Inflammatory macrophage (primary cell): ENCODE measurements around the gene SIGLECL1.

Source experiments
- DNase-seq, 2 donors: peaks; one replicate each; pipeline ENCODE4 v3.0.0-alpha.2; 2020 to 2022

The SIGLECL1 gene

DNA sequence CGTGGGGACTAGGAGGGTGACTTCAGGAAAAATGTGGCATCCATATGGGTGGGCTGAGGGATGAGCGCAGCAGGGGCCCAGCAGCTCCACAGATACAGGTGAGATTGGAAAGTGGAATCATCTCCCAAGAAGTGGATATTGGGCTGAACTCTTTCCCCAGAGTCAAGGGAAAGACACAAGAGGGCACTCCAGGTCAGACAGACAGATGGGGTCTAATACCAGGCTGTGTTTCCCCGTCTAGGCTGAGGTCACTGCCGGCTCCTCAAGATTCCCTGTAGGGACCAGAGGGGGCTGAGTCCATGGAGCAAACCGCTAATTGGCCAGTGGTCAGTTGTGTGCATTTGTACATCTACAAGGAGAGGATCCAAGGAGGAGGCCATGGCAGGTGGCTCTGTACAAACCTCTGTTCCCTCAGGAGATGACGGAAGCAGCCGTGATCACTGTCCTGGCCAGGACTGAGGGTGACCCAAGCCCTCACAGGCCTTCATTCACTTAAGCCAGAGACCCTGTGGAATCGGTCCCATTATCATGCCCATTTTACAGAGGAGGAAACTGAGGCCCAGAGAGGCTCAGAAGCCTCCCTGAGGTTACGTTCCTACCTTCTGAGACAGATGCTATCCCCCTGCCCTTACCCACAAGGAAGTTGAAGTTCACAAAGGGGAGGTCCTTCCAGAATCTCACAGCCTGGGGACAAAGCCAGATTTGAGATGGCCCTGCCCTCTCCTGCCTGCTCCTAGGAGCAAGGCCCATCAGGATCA is 45.6 kb downstream of the SIGLECL1 start:
- no peak for DNase-seq

DNA sequence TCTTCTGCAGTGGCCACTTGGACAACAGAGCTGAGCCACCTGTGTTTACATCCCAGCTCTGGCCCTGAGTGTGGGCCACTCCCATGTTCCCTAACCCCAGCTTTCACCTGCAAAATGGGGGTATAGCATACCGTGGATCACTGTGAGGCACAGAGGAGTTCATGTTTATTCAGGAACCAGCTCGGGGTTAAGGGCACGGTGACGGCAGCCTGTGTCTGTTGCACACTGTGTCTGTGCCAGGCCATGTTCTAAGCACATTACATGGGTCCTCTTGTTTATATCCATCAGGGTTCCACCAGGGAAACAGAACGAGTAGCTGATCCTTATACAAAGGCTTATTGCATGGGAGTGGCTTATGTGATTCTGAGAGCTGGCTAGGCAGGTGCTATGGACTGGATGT is 46.5 kb downstream of the SIGLECL1 start:
- no peak for DNase-seq

DNA sequence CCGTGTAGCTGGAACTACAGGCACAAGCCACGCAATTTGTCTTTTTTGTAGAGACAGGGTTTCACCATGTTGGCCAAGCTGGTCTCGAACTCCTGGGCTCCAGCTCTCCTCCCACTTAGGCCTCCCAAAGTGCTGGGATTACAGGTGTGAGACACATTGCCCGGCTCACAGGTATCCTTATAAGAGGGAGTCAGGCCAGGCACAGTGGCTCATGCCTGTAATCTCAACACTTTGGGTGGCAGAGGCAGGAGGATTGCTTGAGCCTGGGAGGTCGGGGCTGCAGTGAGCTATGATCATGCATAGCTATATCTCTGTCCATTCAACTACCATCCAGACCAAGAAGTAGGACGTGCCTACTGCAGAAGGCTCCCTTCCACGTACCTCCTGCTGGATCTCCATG is 50.4 kb downstream of the SIGLECL1 start:
- no peak for DNase-seq

DNA sequence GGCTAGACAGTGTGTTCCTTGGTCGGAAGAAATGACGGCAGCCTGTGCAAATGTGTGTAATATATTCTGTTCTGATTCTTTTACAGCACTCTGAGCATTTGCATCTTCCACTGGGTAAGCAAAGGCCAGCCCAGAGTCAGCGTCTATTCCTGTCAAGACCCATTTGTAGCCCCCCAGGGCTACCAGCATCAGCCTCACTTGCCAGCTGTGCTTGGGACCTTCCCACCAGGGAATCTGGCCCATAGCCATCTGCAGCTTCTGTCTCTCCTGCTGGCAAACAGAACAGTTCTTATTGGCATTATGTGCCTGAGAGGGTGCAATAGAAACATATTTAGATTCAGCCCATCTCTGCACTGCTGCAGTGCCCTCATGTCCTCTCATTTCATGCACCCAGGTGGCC is 54.6 kb downstream of the SIGLECL1 start:
- DNase-seq = no peak

DNA sequence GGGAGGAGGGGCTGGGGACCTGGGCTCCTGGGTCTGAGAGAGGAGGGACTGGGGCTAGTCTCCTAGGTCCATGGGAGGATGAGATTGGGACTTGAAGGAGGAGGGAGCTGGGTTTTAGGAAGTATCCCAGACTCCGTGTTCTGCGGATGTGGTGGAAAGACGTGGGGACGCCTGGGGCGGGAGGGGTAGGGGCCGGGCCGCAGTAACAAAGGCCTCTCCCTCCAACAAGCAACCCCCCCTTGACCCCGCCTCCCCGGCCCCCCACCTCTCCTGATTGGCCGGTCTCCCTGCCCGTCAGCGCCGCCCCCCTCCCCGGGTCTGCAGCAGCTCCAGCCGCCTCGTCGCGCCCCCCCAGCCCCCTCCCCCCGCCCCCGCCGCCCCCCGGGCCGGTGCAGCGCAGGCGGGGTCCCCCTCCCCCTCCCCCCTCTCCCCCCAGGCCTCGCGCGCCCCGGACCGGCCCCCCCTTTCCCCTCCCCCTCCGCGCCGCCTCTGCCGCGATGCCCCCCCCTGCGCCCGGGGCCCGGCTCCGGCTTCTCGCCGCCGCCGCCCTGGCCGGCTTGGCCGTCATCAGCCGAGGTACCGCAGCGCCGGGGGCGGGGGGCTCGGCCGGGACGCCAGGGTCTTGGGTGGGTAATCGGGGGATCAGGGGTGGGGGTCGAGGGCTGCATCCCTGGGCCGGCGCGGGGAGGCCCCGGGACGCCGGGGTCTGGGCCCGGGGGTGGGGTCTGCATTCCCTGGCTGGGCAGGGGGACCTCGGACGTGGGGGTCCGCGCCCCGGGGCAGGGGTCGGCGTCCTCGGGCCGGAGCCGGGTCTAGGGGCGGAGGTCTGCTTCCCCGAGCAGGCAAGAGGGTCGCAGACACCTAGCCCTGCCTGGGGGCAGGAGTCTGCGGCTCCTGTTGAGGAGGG is 60.7 kb downstream of the SIGLECL1 start, which contains the start of gene IGLON5:
IGLON5 (plus strand) TSS at position 294 of the 907 bp plus-strand sequence; CDS start at position 498, 204 bp downstream.
- no peak for DNase-seq

DNA sequence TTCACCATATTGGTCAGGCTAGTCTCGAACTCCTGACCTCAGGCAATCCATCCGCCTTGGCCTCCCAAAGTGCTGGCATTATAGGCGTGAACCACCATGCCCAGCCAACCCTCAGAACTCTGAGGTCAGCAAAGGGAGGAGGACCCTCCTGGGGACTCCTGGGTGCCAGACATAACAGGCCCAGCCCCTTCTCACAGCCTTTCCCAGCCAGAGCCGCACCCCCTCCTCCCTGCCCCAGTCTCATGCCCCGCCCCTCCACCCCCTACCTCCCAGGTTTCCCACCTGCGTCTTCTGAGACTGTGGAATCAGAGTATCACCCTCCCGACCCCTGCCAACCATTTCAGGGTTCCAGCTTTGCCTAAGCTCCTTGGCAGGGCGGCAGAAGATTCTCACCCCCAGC is 65.8 kb downstream of the SIGLECL1 start:
- DNase-seq = no peak

DNA sequence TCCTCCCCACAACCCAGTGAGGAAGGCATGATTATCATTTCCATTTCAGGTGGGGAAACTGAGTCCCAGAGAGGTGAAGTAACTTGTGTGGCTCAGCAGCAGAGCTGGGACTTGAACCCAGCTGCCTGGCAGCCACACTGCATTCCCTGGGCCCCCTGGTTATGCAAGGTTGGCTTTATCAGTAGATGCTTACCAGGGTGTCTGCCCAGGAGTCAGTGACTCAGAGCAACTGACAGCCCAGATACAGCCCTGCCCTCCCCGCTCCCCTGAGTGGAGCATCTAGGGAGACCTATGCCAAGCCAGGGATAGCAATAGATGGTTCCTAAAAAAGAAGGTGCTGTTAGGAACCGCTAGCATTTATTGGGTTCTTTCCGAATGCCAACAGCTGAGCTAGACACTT is 66.5 kb downstream of the SIGLECL1 start:
- DNase-seq = no peak

DNA sequence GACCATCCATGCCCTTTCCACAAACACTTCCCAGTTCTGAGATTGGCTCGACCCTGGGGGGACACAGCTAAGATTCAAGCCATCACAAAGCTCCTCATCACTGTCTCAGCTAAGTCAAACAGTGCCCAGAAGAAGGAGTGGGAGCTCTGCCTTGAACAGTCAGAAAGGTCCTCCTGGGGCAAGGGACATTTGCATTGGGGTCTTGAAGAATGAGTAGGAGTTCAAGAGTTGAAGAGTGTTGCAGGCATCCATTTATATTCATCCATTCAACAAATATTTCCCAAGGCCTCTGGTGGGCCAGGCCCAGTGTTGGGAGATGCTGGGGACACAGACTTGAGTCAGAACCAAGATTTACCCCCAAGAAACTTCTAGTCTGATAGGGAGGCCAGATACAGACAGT is 67.1 kb downstream of the SIGLECL1 start:
- no peak for DNase-seq
